NCI-H526 treated with DMSO at 0.1 percent for 48 hours (cell line): ENCODE data around the gene TMEM129.
A peak's percentile ranks its signal among the peaks of the same experiment; 100 is the strongest.
"Not testable (repeated sequence)": the region's sequence is repeated elsewhere in the genome, so short reads cannot be mapped to it uniquely, and the experiment has no call there.

Experiments
- DNase-seq: peaks from one replicate; lab custom pipeline; 2025; lab: John Stamatoyannopoulos, UW

The TMEM129 gene

DNA sequence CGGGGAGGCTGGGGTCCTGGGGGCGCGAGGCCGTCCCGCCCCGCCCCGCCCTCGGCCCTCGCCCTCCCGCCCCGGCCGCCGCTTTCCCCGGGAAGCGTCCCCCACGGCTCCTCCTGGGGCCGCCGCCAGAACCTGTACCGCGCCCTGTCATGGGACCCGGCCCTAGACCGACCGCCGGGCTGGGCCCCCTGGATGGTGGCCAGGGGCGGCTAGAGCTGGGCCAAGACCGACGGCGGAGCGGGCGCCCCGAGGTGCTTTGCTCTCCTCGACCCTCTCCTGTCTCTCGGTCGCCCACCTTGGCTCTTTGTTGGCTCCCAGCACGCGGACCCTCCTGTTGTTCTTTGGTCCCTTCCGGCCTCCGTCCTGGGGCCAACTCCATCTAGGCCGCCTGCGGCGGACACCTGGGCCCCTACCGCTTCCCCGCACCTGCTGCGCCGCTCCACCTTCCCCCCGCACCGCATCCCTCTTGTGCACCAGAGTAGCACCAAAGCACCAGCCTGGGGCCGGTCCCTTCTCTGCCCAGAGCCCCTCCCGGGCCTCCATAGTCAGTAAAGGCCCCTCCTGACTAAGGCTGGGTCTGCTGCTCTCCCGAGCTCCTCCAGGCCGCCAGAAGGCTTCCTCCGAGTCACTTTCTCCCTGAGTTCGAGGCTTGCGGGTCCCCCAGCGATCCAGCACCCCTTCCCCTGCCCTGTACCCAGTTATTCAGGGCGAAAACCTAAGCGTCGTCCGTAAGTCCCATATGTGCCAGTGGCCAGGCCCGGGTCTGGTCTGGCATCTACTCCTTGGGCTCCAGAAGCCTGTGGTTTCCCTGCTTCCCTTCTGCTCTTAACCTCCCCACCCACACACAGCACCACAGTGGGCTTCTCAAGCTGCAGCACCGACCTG is 785 bp upstream of the TMEM129 start:
- no peak for DNase-seq

- no peak for DNase-seq
These were observed 750 bp downstream of the TMEM129 start for GRCh38 chr4:1720163-1720983.

GRCh38 chr4:1718095-1718850 is 2.9 kb downstream of the TMEM129 start:
- no peak for DNase-seq

DNA sequence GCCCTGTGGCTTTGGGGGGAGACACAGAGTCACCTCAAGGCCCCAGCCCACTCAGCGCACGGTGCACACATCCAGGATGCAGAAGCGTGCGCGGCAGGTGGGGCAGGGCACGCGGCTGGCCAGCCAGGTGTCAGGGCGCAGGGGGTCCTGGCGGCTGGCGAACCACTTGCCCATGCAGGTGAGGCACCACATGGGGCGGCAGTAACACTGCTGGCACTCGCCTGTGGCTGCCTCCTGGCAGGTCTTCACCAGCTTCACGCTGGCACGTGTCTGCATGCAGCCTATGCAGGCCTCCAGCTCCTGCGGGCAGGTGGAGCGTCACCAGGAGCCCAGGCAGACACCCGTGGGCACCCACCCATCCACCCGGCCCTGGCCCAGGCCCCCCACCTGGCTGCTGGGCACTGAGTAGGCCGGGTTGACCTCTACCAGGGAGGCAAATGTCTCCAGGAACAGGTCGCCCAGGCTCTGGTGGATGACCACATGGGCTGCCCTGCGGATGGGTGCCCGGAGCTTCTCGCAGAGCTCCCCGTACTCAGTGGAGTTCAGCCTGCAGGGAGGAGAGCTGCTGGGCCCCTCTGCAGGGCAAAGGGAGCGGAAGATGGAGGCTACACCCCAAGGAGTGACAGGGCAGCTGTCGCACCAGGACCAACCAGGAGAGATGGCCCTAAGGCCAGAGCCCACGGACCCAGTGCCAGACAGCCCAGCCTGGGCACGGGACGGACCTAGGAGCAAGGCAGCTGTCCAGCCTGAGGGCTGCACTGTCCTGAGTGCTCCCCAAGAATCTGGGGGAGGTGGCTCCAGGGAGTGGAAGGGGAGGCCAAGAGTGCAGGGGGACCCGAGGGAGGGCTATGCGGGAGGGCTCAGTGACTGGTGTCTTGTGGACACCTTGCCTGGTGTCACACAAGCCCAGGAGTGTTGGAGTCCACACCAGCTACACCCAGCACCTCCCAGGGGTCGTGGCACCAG is 3.7 kb downstream of the TMEM129 start:
- no peak for DNase-seq

GRCh38 chr4:1716065-1716945 is 4.8 kb downstream of the TMEM129 start:
- DNase-seq = no peak

- DNase-seq = no peak
These were observed 5.9 kb downstream of the TMEM129 start for GRCh38 chr4:1715002-1715758.

- peak; percentile 52 for DNase-seq
These were observed 6.7 kb downstream of the TMEM129 start for GRCh38 chr4:1714303-1715001.

- DNase-seq = no peak
These were observed 7.9 kb downstream of the TMEM129 start for GRCh38 chr4:1713003-1713851.

DNA sequence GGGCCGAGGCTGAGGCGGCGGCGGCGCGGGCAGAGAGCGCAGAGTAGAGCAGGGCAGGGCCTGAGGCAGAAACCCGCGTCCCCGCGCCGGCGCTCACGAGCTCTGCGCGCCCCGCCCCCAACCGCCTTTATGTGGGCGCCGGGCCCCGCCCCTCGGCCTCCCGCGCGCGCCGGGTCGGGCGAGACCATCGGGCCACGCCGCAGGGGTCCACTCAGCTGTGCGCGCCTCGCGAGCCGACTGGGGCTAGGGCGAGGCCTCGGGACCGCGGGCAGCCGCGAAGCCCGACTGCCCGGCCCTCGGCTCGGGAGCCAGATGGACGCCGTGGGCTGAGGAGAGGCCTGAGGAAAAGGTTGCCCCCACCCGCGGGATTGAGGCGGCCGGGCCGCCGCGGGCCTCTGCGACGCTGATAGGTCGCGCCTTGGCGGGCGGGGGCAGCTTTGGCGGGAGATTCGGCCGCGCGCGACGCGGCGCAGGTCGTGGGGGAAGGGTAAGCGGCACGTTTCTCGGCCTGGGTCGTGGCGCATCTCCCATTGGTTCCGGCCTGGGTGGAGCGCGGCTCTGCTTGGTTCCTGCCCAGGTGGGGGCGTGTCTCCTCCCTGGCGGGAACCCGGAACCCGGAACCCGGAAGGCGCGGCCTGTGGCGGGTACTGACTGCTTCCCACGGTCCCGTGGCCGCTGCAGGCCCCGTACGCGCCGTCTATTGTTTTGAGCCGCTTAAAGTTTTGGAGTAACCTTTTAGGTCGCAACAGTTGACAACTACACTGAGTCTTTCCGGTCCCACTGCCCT is 8.7 kb downstream of the TMEM129 start, which contains the start of gene SLBP:
Gene SLBP (minus strand): TSS at position 104 of the 787 bp plus-strand sequence. CDS start 131 bp downstream, outside the sequence.
- DNase-seq = peak; percentile 92

DNA sequence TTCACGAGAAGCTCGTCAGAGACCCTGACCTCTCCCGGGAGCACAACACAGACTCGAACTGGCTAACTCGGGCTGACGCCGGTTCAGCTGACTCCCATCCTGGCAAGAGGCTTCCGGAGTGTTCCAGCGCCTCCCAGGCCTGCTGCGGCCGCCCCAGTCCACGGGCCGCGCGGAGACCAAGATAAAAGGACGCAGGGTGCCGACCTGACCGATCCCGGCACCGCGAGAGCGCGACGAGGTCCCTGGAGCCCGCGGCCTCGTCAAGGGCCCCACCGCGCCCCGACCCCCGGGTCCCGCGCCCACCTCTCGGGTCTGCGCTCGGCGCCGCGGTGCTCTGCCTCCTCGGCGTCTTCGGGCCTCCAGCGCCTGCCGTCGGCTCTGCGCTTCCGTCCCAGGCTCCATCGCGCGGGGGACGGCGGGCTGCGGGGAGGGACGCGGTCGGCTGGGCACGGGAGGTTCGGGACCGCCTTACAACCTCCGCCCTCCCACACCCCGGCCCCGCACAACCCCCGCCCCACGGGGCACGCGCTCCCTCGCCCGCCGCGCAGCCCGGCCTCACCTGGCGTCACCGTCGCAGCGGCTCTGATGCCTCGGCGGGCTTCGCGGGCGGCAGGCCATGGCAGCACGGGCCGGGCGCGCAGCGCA is 9.4 kb downstream of the TMEM129 start:
- DNase-seq = no peak

GRCh38 chr4:1711055-1711570 is 10.0 kb downstream of the TMEM129 start:
- DNase-seq = no peak

DNA sequence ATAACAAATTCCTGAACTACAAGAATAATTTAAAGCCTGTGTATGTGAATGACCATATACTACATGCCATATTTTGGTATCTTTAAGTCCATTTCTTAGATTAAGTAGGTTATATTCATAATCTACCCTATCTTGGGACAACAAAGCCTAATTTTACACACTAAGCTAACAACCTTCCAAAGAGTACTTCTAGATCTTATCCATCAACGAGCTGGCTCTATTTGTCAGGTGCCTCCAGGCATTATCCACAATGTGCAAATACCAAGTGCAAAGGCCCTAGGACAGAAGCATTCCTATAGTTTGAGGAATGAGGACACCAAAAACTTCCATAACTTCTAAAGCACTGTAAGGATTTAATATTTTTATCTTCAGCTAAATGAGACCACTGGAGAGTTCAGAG is 12.5 kb downstream of the TMEM129 start:
- DNase-seq = no peak

DNA sequence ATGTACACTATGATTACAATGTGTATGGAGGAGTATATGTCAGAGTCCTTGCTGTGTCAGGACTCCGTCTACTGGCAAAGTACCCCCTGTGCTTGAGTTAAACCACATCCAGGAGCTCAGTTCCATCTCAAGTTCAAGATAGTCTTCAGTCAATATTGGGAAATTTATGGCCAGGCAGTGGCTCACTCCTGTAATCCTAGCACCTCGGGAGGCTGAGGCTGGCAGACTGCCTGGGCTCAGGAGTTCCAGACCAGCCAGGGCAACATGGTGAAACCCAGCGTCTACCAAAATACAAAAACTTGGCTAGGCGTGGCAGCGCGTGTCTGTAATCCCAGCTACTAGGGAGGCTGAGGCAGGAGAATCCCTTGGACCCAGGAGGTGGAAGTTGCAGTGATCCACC is 14.8 kb downstream of the TMEM129 start:
- no peak for DNase-seq

GRCh38 chr4:1705732-1706131 is 15.4 kb downstream of the TMEM129 start:
- DNase-seq = no peak

DNA sequence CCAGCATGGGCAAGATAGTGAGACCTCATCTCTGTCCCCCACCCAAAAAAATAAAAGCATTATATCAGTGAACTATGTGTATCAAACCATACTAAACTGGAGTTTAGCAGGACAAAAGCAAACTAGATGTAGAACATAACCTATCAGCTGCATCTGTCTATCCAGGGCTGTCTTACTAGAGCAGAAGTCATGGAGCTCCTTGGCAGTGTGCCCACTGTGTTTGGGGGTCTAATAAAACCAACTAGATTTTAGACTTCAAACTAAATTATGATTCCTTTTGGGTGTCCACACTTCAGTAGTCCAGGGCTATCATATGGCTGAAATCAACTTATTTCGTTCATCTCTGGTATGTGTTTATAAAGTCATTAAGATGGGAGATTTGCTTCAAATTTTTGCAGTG is 17.3 kb downstream of the TMEM129 start:
- DNase-seq = no peak

DNA sequence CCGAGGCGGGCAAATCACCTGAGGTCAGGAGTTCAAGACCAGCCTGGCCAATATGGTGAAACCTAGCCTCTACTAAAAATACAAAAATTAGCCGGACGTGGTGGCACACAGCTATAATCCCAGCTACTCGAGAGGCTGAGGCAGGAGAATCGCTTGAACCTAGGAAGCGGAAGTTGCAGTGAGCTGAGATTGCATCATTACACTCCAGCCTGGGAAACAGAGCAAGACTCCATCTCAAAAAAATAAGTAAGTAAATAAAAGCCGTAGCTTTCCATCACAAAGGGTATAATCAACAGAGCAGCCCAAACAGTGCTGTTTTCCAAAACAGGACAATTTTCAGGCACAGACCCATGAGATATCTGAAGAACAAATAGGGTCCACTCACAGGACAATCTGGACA is 19.5 kb downstream of the TMEM129 start:
- not testable (repeated sequence) for DNase-seq
